ENCODE data around the gene MTA3. TPM values are rescaled to one million over a fixed set of nuclear protein-coding genes. Genes with fewer than 3 reads are reported as not detected.

MTA3 gene
- total and polyA plus RNA-seq, 2 donors (not counting 1 experiment from before 2014, with no cell fraction given), result 31.0 to 47.7 TPM

GRCh38 chr2:42736598-42737322 lies 168.3 kb downstream of the MTA3 start:
- no peak overlapping the region for H3K9ac ChIP-seq (ENCODE audit: insufficient read depth, low read length)
- no peaks in the 10 kb centered on the region for H3K9me3 ChIP-seq (ENCODE audit: control insufficient read depth, insufficient read depth, low read depth, low read length)
- H4K20me1 ChIP-seq (ENCODE audit: control insufficient read depth, extremely low read depth, insufficient read depth, low read length), result no peaks in the 10 kb centered on the region
- H3K4me1 ChIP-seq (ENCODE audit: control insufficient read depth, extremely low read depth, insufficient read depth, low read length), result no peaks in the 10 kb centered on the region
- no peak for DNase-seq (ENCODE audit: low read depth in 2 of 2)
- no peak overlapping the region for H3K4me2 ChIP-seq (ENCODE audit: extremely low read depth, insufficient read depth, low read length)
- H3K36me3 ChIP-seq (ENCODE audit: control insufficient read depth, insufficient read depth, low read length), result no peaks in the 10 kb centered on the region
- H3K27me3 ChIP-seq (ENCODE audit: control insufficient read depth, insufficient read depth, low read length), result no peaks in the 10 kb centered on the region
- H3K27ac ChIP-seq (ENCODE audit: insufficient read depth, low read length), result no peak overlapping the region
- no peak overlapping the region for H2AFZ ChIP-seq (ENCODE audit: low read length)
- H3K79me2 ChIP-seq (ENCODE audit: control insufficient read depth, insufficient read depth, low read length), result no peaks in the 10 kb centered on the region
- TF ChIP-seq EZH2 (IDR thresholded peaks at IDR 0.05; ENCODE audit: low read length, missing control alignments), result no peak
- no peak for TF ChIP-seq CTCF (conservative IDR thresholded peaks at IDR 0.05 in 1 of 2, IDR thresholded peaks at IDR 0.05 in 1 of 2; ENCODE audit: low read depth in 1 of 2, low read length in 2 of 2)
- H3K4me3 ChIP-seq (replicated peaks in 1 of 4; ENCODE audit: control extremely low read depth in 1 of 4, insufficient read depth in 1 of 4, low read depth in 3 of 4, low read length in 4 of 4), result no peak overlapping the region

- TF ChIP-seq EZH2 (IDR thresholded peaks at IDR 0.05; ENCODE audit: low read length, missing control alignments) (no peak), CTCF (conservative IDR thresholded peaks at IDR 0.05 in 1 of 2, IDR thresholded peaks at IDR 0.05 in 1 of 2; ENCODE audit: low read depth in 1 of 2, low read length in 2 of 2) (no peak)
- H3K79me2 ChIP-seq (ENCODE audit: control insufficient read depth, insufficient read depth, low read length), result no peaks in the 10 kb centered on the region
- no peak overlapping the region for H3K27ac ChIP-seq (ENCODE audit: insufficient read depth, low read length)
- H2AFZ ChIP-seq (ENCODE audit: low read length), result no peak overlapping the region
- H3K36me3 ChIP-seq (ENCODE audit: control insufficient read depth, insufficient read depth, low read length), result no peaks in the 10 kb centered on the region
- DNase-seq (ENCODE audit: low read depth in 2 of 2), result no peak
- H3K4me3 ChIP-seq (replicated peaks in 1 of 4; ENCODE audit: control extremely low read depth in 1 of 4, insufficient read depth in 1 of 4, low read depth in 3 of 4, low read length in 4 of 4), result no peak overlapping the region
- no peaks in the 10 kb centered on the region for H3K9me3 ChIP-seq (ENCODE audit: control insufficient read depth, insufficient read depth, low read depth, low read length)
- H3K27me3 ChIP-seq (ENCODE audit: control insufficient read depth, insufficient read depth, low read length), result no peaks in the 10 kb centered on the region
- H4K20me1 ChIP-seq (ENCODE audit: control insufficient read depth, extremely low read depth, insufficient read depth, low read length), result no peaks in the 10 kb centered on the region
- H3K4me2 ChIP-seq (ENCODE audit: extremely low read depth, insufficient read depth, low read length), result no peak overlapping the region
- H3K9ac ChIP-seq (ENCODE audit: insufficient read depth, low read length), result no peak overlapping the region
- H3K4me1 ChIP-seq (ENCODE audit: control insufficient read depth, extremely low read depth, insufficient read depth, low read length), result no peaks in the 10 kb centered on the region
These were observed 172.7 kb downstream of the MTA3 start for GRCh38 chr2:42741140-42741539.

- no peak for DNase-seq (ENCODE audit: low read depth in 2 of 2)
- H3K9me3 ChIP-seq (ENCODE audit: control insufficient read depth, insufficient read depth, low read depth, low read length), result no peaks in the 10 kb centered on the region
These were observed 174.6 kb downstream of the MTA3 start for GRCh38 chr2:42742740-42743658.

More at GRCh38 chr2:42742740-42743658, 174.6 kb downstream of the MTA3 start:
- TF ChIP-seq EZH2 (IDR thresholded peaks at IDR 0.05; ENCODE audit: low read length, missing control alignments) (no peak), CTCF (conservative IDR thresholded peaks at IDR 0.05 in 1 of 2, IDR thresholded peaks at IDR 0.05 in 1 of 2; ENCODE audit: low read depth in 1 of 2, low read length in 2 of 2) (no peak)
- no peaks in the 10 kb centered on the region for H3K27me3 ChIP-seq (ENCODE audit: control insufficient read depth, insufficient read depth, low read length)
- H4K20me1 ChIP-seq (ENCODE audit: control insufficient read depth, extremely low read depth, insufficient read depth, low read length), result no peaks in the 10 kb centered on the region
- no peak overlapping the region for H3K4me2 ChIP-seq (ENCODE audit: extremely low read depth, insufficient read depth, low read length)
- H3K79me2 ChIP-seq (ENCODE audit: control insufficient read depth, insufficient read depth, low read length), result no peaks in the 10 kb centered on the region
- no peak overlapping the region for H3K4me3 ChIP-seq (replicated peaks in 1 of 4; ENCODE audit: control extremely low read depth in 1 of 4, insufficient read depth in 1 of 4, low read depth in 3 of 4, low read length in 4 of 4)
- no peaks in the 10 kb centered on the region for H3K4me1 ChIP-seq (ENCODE audit: control insufficient read depth, extremely low read depth, insufficient read depth, low read length)
- H2AFZ ChIP-seq (ENCODE audit: low read length), result no peak overlapping the region
- no peak overlapping the region for H3K27ac ChIP-seq (ENCODE audit: insufficient read depth, low read length)
- H3K36me3 ChIP-seq (ENCODE audit: control insufficient read depth, insufficient read depth, low read length), result no peaks in the 10 kb centered on the region
- H3K9ac ChIP-seq (ENCODE audit: insufficient read depth, low read length), result no peak overlapping the region

Measured in fibroblast of lung (primary cell).